HCT116 (cell line): ENCODE data around the gene SERHL2.

Source experiments
- CEBPB ChIP-seq: IDR thresholded peaks from 2 replicates; pipeline ENCODE4 v1.6.1; 2012; ENCODE audit warnings: low read depth
- EZH2phosphoT487 ChIP-seq: fragments of 200-600 bp; IDR thresholded peaks from 2 replicates; pipeline ENCODE4 v1.6.1; 2018; ENCODE audit warnings: antibody characterized with exemption, borderline replicate concordance
- POLR2A ChIP-seq: IDR thresholded peaks from 2 replicates; pipeline ENCODE4 v1.7.0; 2011; ENCODE audit warnings: borderline replicate concordance; ENCODE audit not compliant: insufficient read depth, insufficient read length; ENCODE audit errors: extremely low read depth
- POLR2AphosphoS5 ChIP-seq: IDR thresholded peaks from 2 replicates; pipeline ENCODE4 v1.6.1; 2011; ENCODE audit warnings: mild to moderate bottlenecking, low read depth, low read length, moderate library complexity
- RAD21 ChIP-seq: IDR thresholded peaks from 2 replicates; pipeline ENCODE4 v1.6.1; 2012; ENCODE audit warnings: low read depth, mild to moderate bottlenecking
- SP1 ChIP-seq: IDR thresholded peaks from 2 replicates; pipeline ENCODE4 v1.6.1; 2012; ENCODE audit warnings: low read depth
- YY1 ChIP-seq: IDR thresholded peaks from 2 replicates; pipeline ENCODE4 v1.6.1; 2011; ENCODE audit warnings: low read length, low read depth, moderate library complexity, mild to moderate bottlenecking; ENCODE audit not compliant: insufficient replicate concordance; ENCODE audit errors: extremely low read depth
- ZFX ChIP-seq: fragments of 450-650 bp; IDR thresholded peaks from 2 replicates; pipeline ENCODE4 v1.6.1; 2017
- TF ChIP-seq, protein P1 (sequence below), 3 experiments: fragments of 200-600 bp in 1 of 3; sonication (generic) in 1 of 3; IDR thresholded peaks in 2 of 3; conservative IDR thresholded peaks in 1 of 3; 2 replicates each; pipeline ENCODE4 v1.5.1; 2012 to 2017; ENCODE audit warnings: low read depth in 2 of 3, low read length in 2 of 3, antibody characterized with exemption in 1 of 3, borderline replicate concordance in 1 of 3, control low read depth in 1 of 3, mild to moderate bottlenecking in 1 of 3, mixed read lengths in 1 of 3, mixed run types in 1 of 3, moderate library complexity in 1 of 3; ENCODE audit not compliant: insufficient read depth in 1 of 3
- TF ChIP-seq, protein P2 (sequence below): IDR thresholded peaks from 2 replicates; pipeline ENCODE4 v1.6.1; 2012
- TF ChIP-seq, protein P3 (sequence below): IDR thresholded peaks from 2 replicates; pipeline ENCODE4 v1.6.1; 2012; ENCODE audit warnings: low read depth

GRCh38 chr22:42604403-42604802 is 50.6 kb downstream of the SERHL2 start:
- TF ChIP-seq, protein P1, sequence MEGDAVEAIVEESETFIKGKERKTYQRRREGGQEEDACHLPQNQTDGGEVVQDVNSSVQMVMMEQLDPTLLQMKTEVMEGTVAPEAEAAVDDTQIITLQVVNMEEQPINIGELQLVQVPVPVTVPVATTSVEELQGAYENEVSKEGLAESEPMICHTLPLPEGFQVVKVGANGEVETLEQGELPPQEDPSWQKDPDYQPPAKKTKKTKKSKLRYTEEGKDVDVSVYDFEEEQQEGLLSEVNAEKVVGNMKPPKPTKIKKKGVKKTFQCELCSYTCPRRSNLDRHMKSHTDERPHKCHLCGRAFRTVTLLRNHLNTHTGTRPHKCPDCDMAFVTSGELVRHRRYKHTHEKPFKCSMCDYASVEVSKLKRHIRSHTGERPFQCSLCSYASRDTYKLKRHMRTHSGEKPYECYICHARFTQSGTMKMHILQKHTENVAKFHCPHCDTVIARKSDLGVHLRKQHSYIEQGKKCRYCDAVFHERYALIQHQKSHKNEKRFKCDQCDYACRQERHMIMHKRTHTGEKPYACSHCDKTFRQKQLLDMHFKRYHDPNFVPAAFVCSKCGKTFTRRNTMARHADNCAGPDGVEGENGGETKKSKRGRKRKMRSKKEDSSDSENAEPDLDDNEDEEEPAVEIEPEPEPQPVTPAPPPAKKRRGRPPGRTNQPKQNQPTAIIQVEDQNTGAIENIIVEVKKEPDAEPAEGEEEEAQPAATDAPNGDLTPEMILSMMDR (IDR thresholded peaks at IDR 0.05 in 2 of 3, conservative IDR thresholded peaks at IDR 0.05 in 1 of 3; ENCODE audit: borderline replicate concordance in 1 of 3, insufficient read depth in 1 of 3, low read depth in 2 of 3, low read length in 2 of 3): no peak
- TF ChIP-seq, protein P2, sequence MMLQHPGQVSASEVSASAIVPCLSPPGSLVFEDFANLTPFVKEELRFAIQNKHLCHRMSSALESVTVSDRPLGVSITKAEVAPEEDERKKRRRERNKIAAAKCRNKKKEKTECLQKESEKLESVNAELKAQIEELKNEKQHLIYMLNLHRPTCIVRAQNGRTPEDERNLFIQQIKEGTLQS: no peak
- TF ChIP-seq POLR2A (no peak), RAD21 (no peak), EZH2phosphoT487 (no peak), POLR2AphosphoS5 (no peak), SP1 (no peak), CEBPB (no peak), YY1 (no peak), ZFX (no peak)
- TF ChIP-seq, protein P3, sequence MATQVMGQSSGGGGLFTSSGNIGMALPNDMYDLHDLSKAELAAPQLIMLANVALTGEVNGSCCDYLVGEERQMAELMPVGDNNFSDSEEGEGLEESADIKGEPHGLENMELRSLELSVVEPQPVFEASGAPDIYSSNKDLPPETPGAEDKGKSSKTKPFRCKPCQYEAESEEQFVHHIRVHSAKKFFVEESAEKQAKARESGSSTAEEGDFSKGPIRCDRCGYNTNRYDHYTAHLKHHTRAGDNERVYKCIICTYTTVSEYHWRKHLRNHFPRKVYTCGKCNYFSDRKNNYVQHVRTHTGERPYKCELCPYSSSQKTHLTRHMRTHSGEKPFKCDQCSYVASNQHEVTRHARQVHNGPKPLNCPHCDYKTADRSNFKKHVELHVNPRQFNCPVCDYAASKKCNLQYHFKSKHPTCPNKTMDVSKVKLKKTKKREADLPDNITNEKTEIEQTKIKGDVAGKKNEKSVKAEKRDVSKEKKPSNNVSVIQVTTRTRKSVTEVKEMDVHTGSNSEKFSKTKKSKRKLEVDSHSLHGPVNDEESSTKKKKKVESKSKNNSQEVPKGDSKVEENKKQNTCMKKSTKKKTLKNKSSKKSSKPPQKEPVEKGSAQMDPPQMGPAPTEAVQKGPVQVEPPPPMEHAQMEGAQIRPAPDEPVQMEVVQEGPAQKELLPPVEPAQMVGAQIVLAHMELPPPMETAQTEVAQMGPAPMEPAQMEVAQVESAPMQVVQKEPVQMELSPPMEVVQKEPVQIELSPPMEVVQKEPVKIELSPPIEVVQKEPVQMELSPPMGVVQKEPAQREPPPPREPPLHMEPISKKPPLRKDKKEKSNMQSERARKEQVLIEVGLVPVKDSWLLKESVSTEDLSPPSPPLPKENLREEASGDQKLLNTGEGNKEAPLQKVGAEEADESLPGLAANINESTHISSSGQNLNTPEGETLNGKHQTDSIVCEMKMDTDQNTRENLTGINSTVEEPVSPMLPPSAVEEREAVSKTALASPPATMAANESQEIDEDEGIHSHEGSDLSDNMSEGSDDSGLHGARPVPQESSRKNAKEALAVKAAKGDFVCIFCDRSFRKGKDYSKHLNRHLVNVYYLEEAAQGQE: no peak
